NCI-H2029 (cell line): Measurements from ENCODE around the gene ZNF750.
"Not testable (repeated sequence)": the region's sequence is repeated elsewhere in the genome, so short reads cannot be mapped to it uniquely, and the experiment has no call there.

ENCODE experiments used
- DNase-seq: peaks from one replicate; lab custom pipeline; 2025; lab: John Stamatoyannopoulos, UW

The ZNF750 gene

GRCh38 chr17:82793974-82794630, 45.7 kb downstream of the ZNF750 start:
- no peak for DNase-seq

GRCh38 chr17:82791532-82791931, 48.3 kb downstream of the ZNF750 start:
- no peak for DNase-seq

- DNase-seq, result no peak
These were observed 49.4 kb downstream of the ZNF750 start for GRCh38 chr17:82790391-82790790.

GRCh38 chr17:82789806-82790205, 50.0 kb downstream of the ZNF750 start:
- DNase-seq, result no peak

GRCh38 chr17:82789051-82789592, 50.7 kb downstream of the ZNF750 start:
- DNase-seq, result no peak

GRCh38 chr17:82788206-82789001, 51.4 kb downstream of the ZNF750 start:
- no peak for DNase-seq

GRCh38 chr17:82787081-82787848, 52.6 kb downstream of the ZNF750 start:
- peak; percentile 38 for DNase-seq

GRCh38 chr17:82786427-82786826, 53.4 kb downstream of the ZNF750 start:
- no peak for DNase-seq

- DNase-seq, result not testable (repeated sequence)
These were observed 54.2 kb downstream of the ZNF750 start for GRCh38 chr17:82785581-82785980.

GRCh38 chr17:82783498-82783897, 56.3 kb downstream of the ZNF750 start:
- no peak for DNase-seq

- no peak for DNase-seq
These were observed 57.1 kb downstream of the ZNF750 start for GRCh38 chr17:82782657-82783207.

- peak; percentile 58 for DNase-seq
These were observed 57.9 kb downstream of the ZNF750 start for GRCh38 chr17:82781894-82782274.

- DNase-seq, result no peak
These were observed 58.6 kb downstream of the ZNF750 start for GRCh38 chr17:82780971-82781893.

- DNase-seq, result no peak
These were observed 59.6 kb downstream of the ZNF750 start for GRCh38 chr17:82780195-82780594.

GRCh38 chr17:82779541-82779940, 60.3 kb downstream of the ZNF750 start:
- DNase-seq, result no peak
